Thyroid gland (tissue), 4 donors: Measurements from ENCODE around the gene GOLGA3. TPM values are rescaled to one million over a fixed set of nuclear protein-coding genes. Genes with fewer than 3 reads are reported as not detected.

Experiments
- DNase-seq, 2 donors: peaks; one replicate each; pipeline ENCODE4 v3.0.0-alpha.2; 2019
- H3K27ac ChIP-seq, 3 donors: fragments of 200-600 bp; sonication (generic); 1 replicate in 2 of 3; 2 replicates in 1 of 3; pipeline ENCODE4 v1.5.1; 2016 to 2019; ENCODE audit warnings: mild to moderate bottlenecking in 1 of 3, moderate library complexity in 1 of 3
- H3K27me3 ChIP-seq: fragments of 200-600 bp; sonication (generic); one replicate; pipeline ENCODE4 v1.5.1; 2019
- H3K36me3 ChIP-seq, 2 donors: fragments of 200-600 bp; sonication (generic); one replicate each; pipeline ENCODE4 v1.5.1; 2016 to 2019
- H3K4me1 ChIP-seq, 2 donors: fragments of 200-600 bp; sonication (generic); one replicate each; pipeline ENCODE4 v1.5.1; 2017 to 2019
- H3K4me3 ChIP-seq, 3 donors: fragments of 200-600 bp; sonication (generic); replicated peaks in 1 of 3; 1 replicate in 2 of 3; 2 replicates in 1 of 3; pipeline ENCODE4 v1.5.1; 2016; ENCODE audit warnings: mild to moderate bottlenecking in 1 of 3
- H3K9me3 ChIP-seq: fragments of 200-600 bp; sonication (generic); one replicate; pipeline ENCODE4 v1.5.1; 2017
- POLR2A ChIP-seq, 2 donors: fragments of 450-650 bp; IDR thresholded peaks; one replicate each; pipeline ENCODE4 v1.6.1; 2017; ENCODE audit warnings: antibody characterized with exemption in 2 of 2, mild to moderate bottlenecking in 2 of 2, moderate library complexity in 1 of 2
- WGBS, 2 donors: methylation state at CpG; one replicate each; pipeline ENCODE4 v1.1.5; 2017; 5-methylcytosine and 5-hydroxymethylcytosine counted together
- intact Hi-C: fragments of 100-400 bp; cut with DNase I; formaldehyde crosslinking; loops from one replicate; pipeline ENCODE4 v1.15.1; 2023
- total RNA-seq, 4 donors: library from RNA; depleted of rRNA; stranded (reverse); fragments of >200 nt; gene quantifications; one replicate each; pipeline ENCODE4 v1.2.3, GENCODE V29; 2016
- TF ChIP-seq, protein P1 (sequence below), 6 experiments: fragments of 200-600 bp in 3 of 6; fragments of 450-650 bp in 3 of 6; sonication (generic) in 3 of 6; IDR thresholded peaks; one replicate each; pipeline ENCODE4 v1.5.1; 2016 to 2019; ENCODE audit warnings: antibody characterized with exemption in 6 of 6, mild to moderate bottlenecking in 2 of 6, inconsistent platforms in 1 of 6, moderate library complexity in 1 of 6

Gene GOLGA3
- total RNA-seq, 4 donors from 2014 or later: 73.8 to 106 (median 88.8) TPM

DNA sequence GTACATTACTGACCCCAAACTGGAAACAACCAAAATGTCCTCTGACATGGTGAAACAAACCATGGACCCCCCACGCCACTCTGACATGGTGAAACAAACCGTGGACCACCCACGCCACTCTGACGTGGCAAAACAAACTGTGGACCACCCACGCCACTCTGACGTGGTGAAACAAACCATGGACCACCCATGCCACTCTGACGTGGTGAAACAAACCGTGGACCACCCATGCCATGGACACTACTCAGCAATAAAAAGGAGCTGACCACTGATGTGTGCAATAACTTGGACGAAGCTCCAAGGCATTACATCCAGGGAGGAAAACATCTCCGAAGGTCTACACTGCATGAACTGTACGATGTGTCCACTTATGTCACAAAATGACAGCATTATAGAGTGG is 3.1 kb upstream of the GOLGA3 start:
- no peak for DNase-seq
- no peak overlapping the region for H3K4me3 ChIP-seq
- intact Hi-C loops: no loop called here
- H3K27ac ChIP-seq: no peak overlapping the region
- no peak for TF ChIP-seq POLR2A (IDR thresholded peaks at IDR 0.05)
- TF ChIP-seq, protein P1, sequence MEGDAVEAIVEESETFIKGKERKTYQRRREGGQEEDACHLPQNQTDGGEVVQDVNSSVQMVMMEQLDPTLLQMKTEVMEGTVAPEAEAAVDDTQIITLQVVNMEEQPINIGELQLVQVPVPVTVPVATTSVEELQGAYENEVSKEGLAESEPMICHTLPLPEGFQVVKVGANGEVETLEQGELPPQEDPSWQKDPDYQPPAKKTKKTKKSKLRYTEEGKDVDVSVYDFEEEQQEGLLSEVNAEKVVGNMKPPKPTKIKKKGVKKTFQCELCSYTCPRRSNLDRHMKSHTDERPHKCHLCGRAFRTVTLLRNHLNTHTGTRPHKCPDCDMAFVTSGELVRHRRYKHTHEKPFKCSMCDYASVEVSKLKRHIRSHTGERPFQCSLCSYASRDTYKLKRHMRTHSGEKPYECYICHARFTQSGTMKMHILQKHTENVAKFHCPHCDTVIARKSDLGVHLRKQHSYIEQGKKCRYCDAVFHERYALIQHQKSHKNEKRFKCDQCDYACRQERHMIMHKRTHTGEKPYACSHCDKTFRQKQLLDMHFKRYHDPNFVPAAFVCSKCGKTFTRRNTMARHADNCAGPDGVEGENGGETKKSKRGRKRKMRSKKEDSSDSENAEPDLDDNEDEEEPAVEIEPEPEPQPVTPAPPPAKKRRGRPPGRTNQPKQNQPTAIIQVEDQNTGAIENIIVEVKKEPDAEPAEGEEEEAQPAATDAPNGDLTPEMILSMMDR (IDR thresholded peaks at IDR 0.05): no peak
- H3K36me3 ChIP-seq: peaks cover 0 to 5% of the 10 kb centered on the region in 2 donors
- H3K27me3 ChIP-seq: no peaks in the 10 kb centered on the region
- peaks cover 16 to 17% of the 10 kb centered on the region in 2 donors for H3K4me1 ChIP-seq
- H3K9me3 ChIP-seq: no peaks in the 10 kb centered on the region
- WGBS, 2 donors: 90 to 91% methylated on average over 11 of the region's 11 CpGs

DNA sequence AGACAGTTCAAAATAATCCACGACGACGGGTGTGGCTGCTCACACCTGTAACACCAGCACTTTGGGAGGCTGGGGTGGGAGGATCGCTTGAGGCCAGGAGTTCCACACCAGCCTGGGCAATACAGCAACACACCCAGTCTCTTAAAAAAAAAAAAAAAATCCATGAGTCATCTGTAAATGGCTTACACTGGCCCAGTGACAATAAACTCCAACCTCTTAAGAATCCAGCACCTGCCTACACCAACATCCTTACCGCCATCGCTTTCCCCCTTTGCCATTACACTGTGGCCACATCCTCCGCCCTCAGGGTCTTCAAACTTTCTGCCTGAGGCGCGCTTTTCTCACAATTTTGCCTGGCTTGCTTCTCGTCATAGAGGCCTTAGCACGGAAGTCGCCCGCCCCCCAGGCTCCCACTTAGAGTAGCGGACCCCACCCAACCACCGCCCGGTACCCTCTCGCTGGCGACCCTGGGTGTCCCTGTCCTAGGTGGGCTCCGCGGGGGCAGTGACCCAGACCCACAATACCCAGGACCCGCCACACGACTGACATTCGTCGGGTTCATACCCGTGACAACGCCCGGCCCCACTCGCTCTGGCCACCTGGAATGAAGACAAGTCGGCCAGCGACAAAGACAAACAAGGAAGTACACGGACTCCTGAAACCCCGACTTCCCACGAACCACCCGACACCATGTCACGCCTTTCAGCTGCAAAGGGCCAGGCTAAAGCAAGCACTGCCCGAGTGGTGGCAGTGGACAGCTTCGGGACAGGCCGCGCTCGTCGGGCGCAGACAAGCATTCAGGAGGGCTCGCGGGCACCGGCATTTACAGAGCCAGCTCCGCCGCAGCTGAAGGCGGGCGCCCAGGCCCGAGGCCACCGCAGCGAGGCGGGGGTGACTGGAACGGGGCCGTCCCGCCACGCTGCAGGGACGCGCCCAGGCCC is 636 bp downstream of the GOLGA3 start:
- intact Hi-C loops: no loop called here
- Histone ChIP-seq H3K27ac (peak overlapping the region in 1 of 3 donors; percentile 95), H3K27me3 (no peaks in the 10 kb centered on the region), H3K4me1 (peaks cover 16 to 30% of the 10 kb centered on the region in 2 donors), H3K9me3 (no peaks in the 10 kb centered on the region), H3K4me3 (peak overlapping the region; percentile 75 to 97 (median 85)), H3K36me3 (peaks cover 6 to 9% of the 10 kb centered on the region in 2 donors)
- DNase-seq: peak; percentile 23 to 34
- 16 to 18% methylated on average over 29 to 32 of the region's 59 CpGs for WGBS, 2 donors
- TF ChIP-seq, protein P1 (IDR thresholded peaks at IDR 0.05): no peak
- no peak for TF ChIP-seq POLR2A (IDR thresholded peaks at IDR 0.05)

- Histone ChIP-seq H3K4me3 (no peak overlapping the region), H3K27ac (no peak overlapping the region), H3K36me3 (peaks cover 6 to 12% of the 10 kb centered on the region in 2 donors), H3K9me3 (no peaks in the 10 kb centered on the region), H3K4me1 (peaks cover 16 to 30% of the 10 kb centered on the region in 2 donors), H3K27me3 (no peaks in the 10 kb centered on the region)
- 90 to 95% methylated on average over 10 to 16 of the region's 16 CpGs for WGBS, 2 donors
- TF ChIP-seq, protein P1 (IDR thresholded peaks at IDR 0.05): no peak
- no peak for TF ChIP-seq POLR2A (IDR thresholded peaks at IDR 0.05)
- intact Hi-C loops: no loop called here
- no peak for DNase-seq
These were observed 2.8 kb downstream of the GOLGA3 start for GRCh38 chr12:132825861-132826260.

GRCh38 chr12:132825089-132825488 is 3.6 kb downstream of the GOLGA3 start:
- peaks cover 6 to 12% of the 10 kb centered on the region in 2 donors for H3K36me3 ChIP-seq
- no peak overlapping the region for H3K27ac ChIP-seq
- WGBS, 2 donors: 92 to 93% methylated on average over 18 of the region's 18 CpGs
- intact Hi-C loops: no loop called here
- no peak overlapping the region for H3K4me3 ChIP-seq
- TF ChIP-seq POLR2A (IDR thresholded peaks at IDR 0.05): no peak
- TF ChIP-seq, protein P1 (IDR thresholded peaks at IDR 0.05): no peak
- H3K27me3 ChIP-seq: no peaks in the 10 kb centered on the region
- peaks cover 22 to 37% of the 10 kb centered on the region in 2 donors for H3K4me1 ChIP-seq
- no peak for DNase-seq
- no peaks in the 10 kb centered on the region for H3K9me3 ChIP-seq

- TF ChIP-seq, protein P1 (IDR thresholded peaks at IDR 0.05): no peak
- TF ChIP-seq POLR2A (IDR thresholded peaks at IDR 0.05): no peak
- 69 to 79% methylated on average over 7 of the region's 7 CpGs for WGBS, 2 donors
- no peak overlapping the region for H3K4me3 ChIP-seq
- H3K27ac ChIP-seq: no peak overlapping the region
- H3K27me3 ChIP-seq: no peaks in the 10 kb centered on the region
- no peak for DNase-seq
- intact Hi-C loops: no loop called here
- H3K9me3 ChIP-seq: no peaks in the 10 kb centered on the region
- peaks cover 6 to 13% of the 10 kb centered on the region in 2 donors for H3K36me3 ChIP-seq
- H3K4me1 ChIP-seq: peaks cover 24 to 37% of the 10 kb centered on the region in 2 donors
These were observed 4.6 kb downstream of the GOLGA3 start for GRCh38 chr12:132824053-132824452.
